WTC11 (cell line): Measurements from ENCODE around the gene SPATA32.

Source experiments
- CTCF ChIP-seq: fragments of 200-600 bp; IDR thresholded peaks from 2 replicates; pipeline ENCODE4 v1.8.0; 2022; ENCODE audit warnings: antibody characterized with exemption
- E2F5 ChIP-seq: sonication (generic); formaldehyde crosslinking; IDR thresholded peaks from 2 replicates; pipeline ENCODE4 v1.8.1; 2022; ENCODE audit warnings: mild to moderate bottlenecking, moderate library complexity, missing genetic modification reagents
- NR2C2 ChIP-seq: sonication (generic); formaldehyde crosslinking; IDR thresholded peaks from 2 replicates; pipeline ENCODE4 v1.8.0; 2022; ENCODE audit warnings: mild to moderate bottlenecking, missing genetic modification reagents
- SMAD4 ChIP-seq: sonication (generic); formaldehyde crosslinking; IDR thresholded peaks from 2 replicates; pipeline ENCODE4 v1.8.0; 2022; ENCODE audit warnings: mild to moderate bottlenecking, missing genetic modification reagents
- SOX15 ChIP-seq: fragments of 250-450 bp; sonication (Bioruptor Pico); IDR thresholded peaks from 2 replicates; pipeline ENCODE4 v1.9.0; 2021; ENCODE audit warnings: mild to moderate bottlenecking
- ZBTB43 ChIP-seq: sonication (generic); formaldehyde crosslinking; IDR thresholded peaks from 2 replicates; pipeline ENCODE4 v1.8.1; 2023; ENCODE audit warnings: mild to moderate bottlenecking, missing genetic modification reagents
- ZNF416 ChIP-seq: fragments of 250-450 bp; sonication (Bioruptor Pico); IDR thresholded peaks from 2 replicates; pipeline ENCODE4 v1.9.0; 2021; ENCODE audit warnings: mild to moderate bottlenecking, inconsistent platforms

- TF ChIP-seq E2F5 (CRISPR knock-in tag) (no peak), ZNF416 (CRISPR knock-in tag) (no peak), SOX15 (no peak), CTCF (no peak), ZBTB43 (CRISPR knock-in tag) (no peak), NR2C2 (CRISPR knock-in tag) (no peak), SMAD4 (CRISPR knock-in tag) (no peak)
These were observed 35.8 kb downstream of the SPATA32 start for GRCh38 chr17:45225964-45226530.
